ENCODE data around the gene METTL8.
"Not testable (repeated sequence)": the region's sequence is repeated elsewhere in the genome, so short reads cannot be mapped to it uniquely, and the experiment has no call there.

Gene METTL8

GRCh38 chr2:171316220-171316619, 117.6 kb downstream of the METTL8 start:
- TF ChIP-seq CTCF (IDR thresholded peaks at IDR 0.05) = no peak
- Histone ChIP-seq H3K27me3 (no peaks in the 10 kb centered on the region), H3K27ac (no peak overlapping the region)

GRCh38 chr2:171315781-171316180, 118.0 kb downstream of the METTL8 start:
- no peak for TF ChIP-seq CTCF (IDR thresholded peaks at IDR 0.05)

More at GRCh38 chr2:171316220-171316619, 117.6 kb downstream of the METTL8 start:
- no peaks in the 10 kb centered on the region for H3K4me1 ChIP-seq (ENCODE audit: control insufficient read depth in 1 of 2, insufficient read depth in 1 of 2, low read depth in 1 of 2, low read length in 1 of 2)
- H3K9me3 ChIP-seq = no peaks in the 10 kb centered on the region
- no peaks in the 10 kb centered on the region for H3K36me3 ChIP-seq
- no peak overlapping the region for H3K4me3 ChIP-seq (ENCODE audit: low read depth in 1 of 2, low read length in 1 of 2)

GRCh38 chr2:171312182-171312581, 121.6 kb downstream of the METTL8 start:
- H3K9me3 ChIP-seq; H3K27ac ChIP-seq; H3K27me3 ChIP-seq; H3K4me1 ChIP-seq (ENCODE audit: control insufficient read depth in 1 of 2, insufficient read depth in 1 of 2, low read depth in 1 of 2, low read length in 1 of 2); H3K4me3 ChIP-seq (ENCODE audit: low read depth in 1 of 2, low read length in 1 of 2); H3K36me3 ChIP-seq: not testable (repeated sequence)

More at GRCh38 chr2:171315781-171316180, 118.0 kb downstream of the METTL8 start:
- no peak overlapping the region for H3K4me3 ChIP-seq (ENCODE audit: low read depth in 1 of 2, low read length in 1 of 2)
- H3K4me1 ChIP-seq (ENCODE audit: control insufficient read depth in 1 of 2, insufficient read depth in 1 of 2, low read depth in 1 of 2, low read length in 1 of 2) = no peaks in the 10 kb centered on the region
- no peaks in the 10 kb centered on the region for H3K36me3 ChIP-seq
- H3K27me3 ChIP-seq = no peaks in the 10 kb centered on the region
- H3K27ac ChIP-seq = no peak overlapping the region
- H3K9me3 ChIP-seq = no peaks in the 10 kb centered on the region

GRCh38 chr2:171311589-171311988, 122.2 kb downstream of the METTL8 start:
- H3K36me3 ChIP-seq; H3K4me3 ChIP-seq (ENCODE audit: low read depth in 1 of 2, low read length in 1 of 2); H3K27ac ChIP-seq; H3K27me3 ChIP-seq; H3K9me3 ChIP-seq; H3K4me1 ChIP-seq (ENCODE audit: control insufficient read depth in 1 of 2, insufficient read depth in 1 of 2, low read depth in 1 of 2, low read length in 1 of 2): not testable (repeated sequence)

- Histone ChIP-seq H3K36me3 (no peaks in the 10 kb centered on the region), H3K27me3 (no peaks in the 10 kb centered on the region), H3K4me1 (ENCODE audit: control insufficient read depth in 1 of 2, insufficient read depth in 1 of 2, low read depth in 1 of 2, low read length in 1 of 2) (no peaks in the 10 kb centered on the region), H3K4me3 (ENCODE audit: low read depth in 1 of 2, low read length in 1 of 2) (no peak overlapping the region), H3K27ac (no peak overlapping the region), H3K9me3 (no peaks in the 10 kb centered on the region)
- TF ChIP-seq CTCF (IDR thresholded peaks at IDR 0.05) = no peak
Observed at GRCh38 chr2:171310889-171311288, 122.9 kb downstream of the METTL8 start.

- Histone ChIP-seq H3K27me3 (no peaks in the 10 kb centered on the region), H3K27ac (no peak overlapping the region), H3K36me3 (no peaks in the 10 kb centered on the region), H3K4me3 (ENCODE audit: low read depth in 1 of 2, low read length in 1 of 2) (no peak overlapping the region), H3K4me1 (ENCODE audit: control insufficient read depth in 1 of 2, insufficient read depth in 1 of 2, low read depth in 1 of 2, low read length in 1 of 2) (no peaks in the 10 kb centered on the region), H3K9me3 (no peaks in the 10 kb centered on the region)
- TF ChIP-seq CTCF (IDR thresholded peaks at IDR 0.05) = no peak
Observed at GRCh38 chr2:171309455-171310286, 124.1 kb downstream of the METTL8 start.

Measured in neutrophil (primary cell).